Measurements from ENCODE around the gene CAPN1. TPM values are rescaled to one million over a fixed set of nuclear protein-coding genes. Genes with fewer than 3 reads are reported as not detected.

The CAPN1 gene
- total RNA-seq, 2 experiments from 2014 or later: 164 to 167 TPM

DNA sequence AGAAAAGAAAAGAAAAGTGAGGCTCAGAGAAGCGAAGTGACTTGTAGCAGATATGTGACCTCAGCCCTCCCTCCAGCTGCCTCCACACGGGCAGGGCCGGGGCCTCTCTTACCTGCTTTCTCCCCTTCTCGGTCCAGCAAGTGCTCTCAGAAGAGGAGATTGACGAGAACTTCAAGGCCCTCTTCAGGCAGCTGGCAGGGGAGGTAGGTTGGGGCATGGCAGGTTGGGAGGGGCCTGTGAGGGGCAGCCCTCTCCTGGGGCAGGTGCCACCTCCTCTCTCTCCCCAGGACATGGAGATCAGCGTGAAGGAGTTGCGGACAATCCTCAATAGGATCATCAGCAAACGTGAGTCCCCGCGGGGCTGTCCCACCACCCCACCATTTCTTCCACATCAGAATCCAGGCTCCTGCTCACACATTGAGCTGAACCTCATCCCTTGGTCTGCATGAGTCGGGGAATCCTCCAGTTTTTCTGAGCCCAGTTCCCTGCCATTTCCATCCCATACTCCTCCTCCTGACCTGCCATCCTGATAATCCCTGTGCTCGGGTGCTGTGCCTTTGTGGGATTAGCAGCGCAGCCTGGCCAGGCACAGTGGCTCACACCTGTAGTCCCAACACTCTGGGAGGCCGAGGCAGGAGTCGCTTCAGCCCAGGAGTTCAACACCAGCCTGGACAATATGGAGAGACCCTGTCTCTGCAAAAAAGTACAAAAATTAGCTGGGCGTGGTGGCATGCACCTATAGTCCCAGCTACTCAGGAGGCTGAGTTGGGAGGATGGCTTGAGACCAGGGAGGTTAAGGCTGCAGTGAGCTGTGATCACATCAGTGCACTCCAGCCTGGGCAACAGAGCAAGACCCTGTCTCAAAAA, 26.4 kb downstream of the CAPN1 start:
- no peak for DNase-seq
- H3K4me1 Mint-ChIP-seq: peaks cover 11% of the 10 kb centered on the region
- H3K9me3 Mint-ChIP-seq: no peaks in the 10 kb centered on the region
- H3K27ac Mint-ChIP-seq: no peak overlapping the region
- POLR2A ChIA-PET: no interaction called here
- H3K27me3 Mint-ChIP-seq: no peaks in the 10 kb centered on the region
- CTCF ChIA-PET: no interaction called here
- H3K4me3 Mint-ChIP-seq: no peak overlapping the region
- peaks cover 46% of the 10 kb centered on the region for H3K36me3 Mint-ChIP-seq (ENCODE audit: low read depth)

DNA sequence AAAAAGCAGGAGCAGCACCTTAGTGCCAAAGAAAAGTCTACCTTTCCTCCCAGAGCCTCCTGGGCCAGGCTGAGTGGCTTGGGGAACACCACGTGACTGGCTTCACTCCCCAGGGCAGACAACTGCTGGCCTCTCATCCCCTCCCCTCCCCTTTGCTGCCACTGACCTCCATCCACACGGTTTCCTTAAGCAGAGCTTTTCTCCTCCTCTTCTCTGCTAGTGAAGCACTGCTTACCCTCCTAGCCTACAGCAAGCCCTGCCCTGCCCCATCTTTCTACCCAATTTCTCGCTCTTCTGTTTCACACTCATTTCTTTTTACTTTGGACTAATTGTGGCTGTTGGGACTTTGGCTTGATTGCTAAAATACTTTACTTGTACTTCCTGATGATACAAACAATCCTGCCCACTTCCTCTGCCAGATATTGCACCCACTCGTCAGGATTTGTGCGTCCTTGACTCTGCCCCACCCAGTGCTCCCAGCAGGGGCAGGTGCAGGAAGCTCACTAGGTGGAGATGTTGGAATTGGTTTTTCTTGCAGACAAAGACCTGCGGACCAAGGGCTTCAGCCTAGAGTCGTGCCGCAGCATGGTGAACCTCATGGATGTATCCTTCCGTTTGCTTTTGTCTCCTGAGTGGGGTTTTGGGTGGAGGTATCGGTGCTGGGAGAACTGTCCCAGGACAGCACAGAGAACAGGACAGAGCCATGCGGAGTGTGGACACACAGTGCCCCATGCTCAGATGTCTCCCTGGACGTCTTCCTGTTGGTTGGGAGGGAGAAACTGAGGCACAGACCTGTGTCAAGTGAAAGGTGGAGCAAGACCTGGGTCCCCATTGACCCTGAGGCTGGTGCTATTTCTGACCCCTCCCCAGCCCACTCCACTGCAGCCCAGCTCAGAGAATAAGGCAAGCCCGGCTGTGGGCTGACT, 27.3 kb downstream of the CAPN1 start:
- peak overlapping the region; percentile 17 for H3K27ac Mint-ChIP-seq
- no peaks in the 10 kb centered on the region for H3K27me3 Mint-ChIP-seq
- no peak for DNase-seq
- ChIA-PET POLR2A (no interaction called here), CTCF (interaction anchor here (0.6 kb wide), 1 partner anchor 97 kb away, joined by 3 read pairs; the partner anchor contains the start of gene TM7SF2)
- H3K36me3 Mint-ChIP-seq (ENCODE audit: low read depth): peaks cover 46% of the 10 kb centered on the region
- H3K4me3 Mint-ChIP-seq: no peak overlapping the region
- H3K4me1 Mint-ChIP-seq: peaks cover 19% of the 10 kb centered on the region
- no peaks in the 10 kb centered on the region for H3K9me3 Mint-ChIP-seq

DNA sequence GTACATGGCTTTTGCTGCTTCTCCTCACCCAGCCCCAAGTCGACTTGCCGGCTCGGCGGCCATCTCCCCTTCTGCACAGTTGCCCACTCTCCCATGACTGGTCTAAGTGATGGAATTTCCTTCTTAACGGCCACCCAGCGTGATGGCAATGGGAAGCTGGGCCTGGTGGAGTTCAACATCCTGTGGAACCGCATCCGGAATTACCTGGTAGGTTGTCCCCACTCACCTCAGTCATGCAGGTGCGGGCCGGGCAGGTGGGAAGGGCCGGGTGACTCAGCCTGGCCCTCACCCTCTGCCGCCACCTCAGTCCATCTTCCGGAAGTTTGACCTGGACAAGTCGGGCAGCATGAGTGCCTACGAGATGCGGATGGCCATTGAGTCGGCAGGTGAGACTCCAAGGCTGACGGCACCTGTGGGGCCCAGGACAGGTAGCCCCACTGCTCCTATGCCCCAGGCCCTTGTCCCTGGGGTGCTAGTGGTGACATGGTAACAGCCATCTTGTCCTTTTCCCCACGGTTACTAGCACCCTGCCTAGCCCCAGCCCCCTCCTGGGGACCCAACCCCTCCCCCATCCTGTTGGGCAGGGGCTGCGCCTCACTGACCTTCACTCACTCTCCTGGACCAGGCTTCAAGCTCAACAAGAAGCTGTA, 28.1 kb downstream of the CAPN1 start:
- H3K4me3 Mint-ChIP-seq: no peak overlapping the region
- peaks cover 40% of the 10 kb centered on the region for H3K36me3 Mint-ChIP-seq (ENCODE audit: low read depth)
- ChIA-PET POLR2A (interaction anchor here (0.8 kb wide), 1 partner anchor 53 kb away, joined by 3 read pairs; no protein-coding TSS in a partner anchor), CTCF (interaction anchor here (0.6 to 1.1 kb wide), 2 partner anchors 98 to 178 kb away, joined by 3 read pairs; partner anchors contain the start of gene TM7SF2)
- no peak for DNase-seq
- no peaks in the 10 kb centered on the region for H3K9me3 Mint-ChIP-seq
- H3K27me3 Mint-ChIP-seq: no peaks in the 10 kb centered on the region
- H3K4me1 Mint-ChIP-seq: peaks cover 25% of the 10 kb centered on the region
- H3K27ac Mint-ChIP-seq: no peak overlapping the region

GRCh38 chr11:65210361-65210731, 28.6 kb downstream of the CAPN1 start:
- ChIA-PET CTCF (interaction anchor here (1.1 kb wide), 1 partner anchor 178 kb away, joined by 3 read pairs; no protein-coding TSS in a partner anchor), POLR2A (interaction anchor here (0.8 kb wide), 1 partner anchor 52 kb away, joined by 3 read pairs; no protein-coding TSS in a partner anchor)
- Mint-ChIP-seq H3K4me1 (peaks cover 25% of the 10 kb centered on the region), H3K9me3 (no peaks in the 10 kb centered on the region), H3K4me3 (no peak overlapping the region), H3K27ac (no peak overlapping the region), H3K27me3 (no peaks in the 10 kb centered on the region), H3K36me3 (ENCODE audit: low read depth) (peaks cover 37% of the 10 kb centered on the region)
- no peak for DNase-seq

- Mint-ChIP-seq H3K27me3 (no peaks in the 10 kb centered on the region), H3K36me3 (ENCODE audit: low read depth) (peaks cover 33% of the 10 kb centered on the region), H3K4me3 (no peak overlapping the region), H3K4me1 (peaks cover 27% of the 10 kb centered on the region), H3K9me3 (no peaks in the 10 kb centered on the region), H3K27ac (no peak overlapping the region)
- POLR2A ChIA-PET: no interaction called here
- CTCF ChIA-PET: interaction anchor here (1.1 kb wide), 1 partner anchor 178 kb away, joined by 3 read pairs; no protein-coding TSS in a partner anchor
- no peak for DNase-seq
Measured at GRCh38 chr11:65210748-65211147, 29.0 kb downstream of the CAPN1 start.

DNA sequence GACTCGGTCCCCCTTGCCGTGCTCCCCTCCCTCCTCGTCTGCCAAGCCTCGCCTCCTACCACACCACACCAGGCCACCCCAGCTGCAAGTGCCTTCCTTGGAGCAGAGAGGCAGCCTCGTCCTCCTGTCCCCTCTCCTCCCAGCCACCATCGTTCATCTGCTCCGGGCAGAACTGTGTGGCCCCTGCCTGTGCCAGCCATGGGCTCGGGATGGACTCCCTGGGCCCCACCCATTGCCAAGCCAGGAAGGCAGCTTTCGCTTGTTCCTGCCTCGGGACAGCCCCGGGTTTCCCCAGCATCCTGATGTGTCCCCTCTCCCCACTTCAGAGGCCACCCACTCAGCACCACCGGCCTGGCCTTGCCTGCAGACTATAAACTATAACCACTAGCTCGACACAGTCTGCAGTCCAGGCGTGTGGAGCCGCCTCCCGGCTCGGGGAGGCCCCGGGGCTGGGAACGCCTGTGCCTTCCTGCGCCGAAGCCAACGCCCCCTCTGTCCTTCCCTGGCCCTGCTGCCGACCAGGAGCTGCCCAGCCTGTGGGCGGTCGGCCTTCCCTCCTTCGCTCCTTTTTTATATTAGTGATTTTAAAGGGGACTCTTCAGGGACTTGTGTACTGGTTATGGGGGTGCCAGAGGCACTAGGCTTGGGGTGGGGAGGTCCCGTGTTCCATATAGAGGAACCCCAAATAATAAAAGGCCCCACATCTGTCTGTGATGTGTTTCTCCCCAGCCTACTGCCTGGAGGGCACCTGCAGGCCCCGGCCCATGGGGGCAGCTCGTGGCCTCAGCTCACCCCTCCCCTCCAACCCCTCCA, 29.8 kb downstream of the CAPN1 start:
- ChIA-PET CTCF (interaction anchor here (0.6 to 2.4 kb wide), 2 partner anchors 14 to 120 kb away, joined by 5 to 7 read pairs; no protein-coding TSS in a partner anchor), POLR2A (no interaction called here)
- peaks cover 27% of the 10 kb centered on the region for H3K4me1 Mint-ChIP-seq
- H3K4me3 Mint-ChIP-seq: no peak overlapping the region
- H3K27me3 Mint-ChIP-seq: no peaks in the 10 kb centered on the region
- no peak for DNase-seq
- peaks cover 30% of the 10 kb centered on the region for H3K36me3 Mint-ChIP-seq (ENCODE audit: low read depth)
- no peaks in the 10 kb centered on the region for H3K9me3 Mint-ChIP-seq
- H3K27ac Mint-ChIP-seq: no peak overlapping the region

- Mint-ChIP-seq H3K9me3 (no peaks in the 10 kb centered on the region), H3K4me3 (no peak overlapping the region), H3K27me3 (no peaks in the 10 kb centered on the region), H3K36me3 (ENCODE audit: low read depth) (peaks cover 26% of the 10 kb centered on the region), H3K27ac (no peak overlapping the region), H3K4me1 (peaks cover 27% of the 10 kb centered on the region)
- ChIA-PET POLR2A (no interaction called here), CTCF (interaction anchor here (0.6 to 2.4 kb wide), 3 partner anchors 9 to 63 kb away, joined by 4 to 7 read pairs (median 5); no protein-coding TSS in a partner anchor)
- DNase-seq: no peak
Measured at GRCh38 chr11:65212226-65212801, 30.6 kb downstream of the CAPN1 start.

- Mint-ChIP-seq H3K27me3 (no peaks in the 10 kb centered on the region), H3K4me1 (peaks cover 27% of the 10 kb centered on the region), H3K36me3 (ENCODE audit: low read depth) (peaks cover 22% of the 10 kb centered on the region), H3K9me3 (no peaks in the 10 kb centered on the region), H3K27ac (no peak overlapping the region), H3K4me3 (no peak overlapping the region)
- no peak for DNase-seq
- CTCF ChIA-PET: interaction anchor here (1.1 to 2.4 kb wide), 2 partner anchors 10 to 12 kb away, joined by 4 to 7 read pairs; no protein-coding TSS in a partner anchor
- POLR2A ChIA-PET: no interaction called here
Measured at GRCh38 chr11:65213322-65214211, 31.8 kb downstream of the CAPN1 start.

DNA sequence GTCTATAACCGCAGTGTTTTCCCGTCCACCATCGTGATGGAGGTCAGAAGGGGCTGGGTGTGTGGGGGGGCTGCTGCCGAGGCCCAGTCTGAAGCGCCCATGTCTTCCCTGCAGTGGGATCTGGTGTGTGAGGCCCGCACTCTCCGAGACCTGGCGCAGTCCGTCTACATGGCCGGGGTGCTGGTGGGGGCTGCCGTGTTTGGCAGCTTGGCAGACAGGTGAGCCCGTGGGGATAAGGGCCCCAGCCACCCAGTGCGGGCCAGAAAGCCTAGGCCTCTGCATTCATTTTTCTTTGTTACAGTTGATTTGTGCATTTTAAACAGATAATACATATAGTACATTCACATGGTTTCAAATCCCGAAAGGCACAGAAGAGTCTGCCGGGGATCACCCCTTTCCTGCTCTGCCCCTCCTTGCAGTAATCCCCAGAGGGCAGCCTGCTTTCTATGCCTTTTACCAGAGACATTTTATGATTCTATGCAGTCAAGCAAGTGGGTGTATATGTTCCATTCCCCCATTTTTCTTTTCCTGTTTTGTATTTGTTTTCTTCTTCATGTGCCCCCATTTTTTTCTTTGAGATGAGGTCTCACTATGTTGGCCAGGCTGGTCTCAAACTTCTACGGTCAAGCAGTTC, 32.6 kb downstream of the CAPN1 start:
- H3K27ac Mint-ChIP-seq: no peak overlapping the region
- ChIA-PET POLR2A (interaction anchor here (1.6 kb wide), 1 partner anchor 48 kb away, joined by 5 read pairs; the partner anchor contains the start of gene POLA2), CTCF (interaction anchor here (0.9 kb wide), 1 partner anchor 101 kb away, joined by 4 read pairs; the partner anchor contains the start of gene CDC42EP2)
- H3K4me1 Mint-ChIP-seq: peaks cover 24% of the 10 kb centered on the region
- H3K4me3 Mint-ChIP-seq: no peak overlapping the region
- peaks cover 16% of the 10 kb centered on the region for H3K36me3 Mint-ChIP-seq (ENCODE audit: low read depth)
- no peaks in the 10 kb centered on the region for H3K9me3 Mint-ChIP-seq
- DNase-seq: no peak
- peaks cover 2% of the 10 kb centered on the region for H3K27me3 Mint-ChIP-seq

DNA sequence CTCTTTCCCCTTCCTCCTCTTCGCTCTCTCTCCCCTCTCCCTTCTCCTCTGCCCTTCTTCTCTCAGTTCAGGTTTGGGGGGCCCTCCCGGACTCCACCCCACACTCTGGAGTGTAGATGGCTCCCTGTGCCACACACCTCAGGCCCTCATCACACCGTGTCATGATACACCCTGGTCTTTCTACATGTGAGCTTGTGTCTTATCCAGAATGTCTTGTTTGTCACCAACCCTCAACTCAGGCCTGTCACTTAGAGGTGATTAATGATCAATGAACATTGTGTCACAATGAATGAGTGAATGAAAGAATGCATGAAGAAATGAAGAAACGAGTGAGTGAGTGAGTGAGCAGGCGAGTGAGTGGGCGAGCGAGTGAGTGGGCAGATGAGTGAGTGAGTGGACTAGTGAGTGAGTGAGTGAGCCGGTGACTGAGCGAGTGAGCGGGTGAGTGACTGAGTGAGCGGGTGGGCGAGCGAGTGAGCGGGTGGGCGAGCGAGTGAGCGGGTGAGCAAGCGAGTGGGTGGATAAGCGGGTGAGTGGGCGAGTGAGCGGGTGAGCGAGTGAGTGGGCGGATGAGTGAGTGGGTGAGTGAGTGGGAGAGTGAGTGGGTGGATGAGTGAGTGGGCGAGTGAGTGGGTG, 33.8 kb downstream of the CAPN1 start:
- Mint-ChIP-seq H3K36me3 (ENCODE audit: low read depth) (peaks cover 10% of the 10 kb centered on the region), H3K4me1 (peaks cover 32% of the 10 kb centered on the region), H3K9me3 (no peaks in the 10 kb centered on the region), H3K4me3 (no peak overlapping the region), H3K27me3 (peaks cover 2% of the 10 kb centered on the region), H3K27ac (no peak overlapping the region)
- DNase-seq: no peak
- POLR2A ChIA-PET: interaction anchor here (1.6 kb wide), 1 partner anchor 46 kb away, joined by 5 read pairs; the partner anchor contains the start of gene POLA2
- CTCF ChIA-PET: interaction anchor here (0.9 kb wide), 1 partner anchor 99 kb away, joined by 4 read pairs; the partner anchor contains the start of gene CDC42EP2

All from activated CD4-positive, alpha-beta memory T cell treated with anti-CD3 and anti-CD28 coated beads, Interleukin-2, amount 10 ng/mL, durations not matched to agents 7 days and 5 days (primary cell).